Glutamatergic neuron (in vitro differentiated cells): ENCODE data around the gene ARPC1A. TPM values are rescaled to one million over a fixed set of nuclear protein-coding genes. Genes with fewer than 3 reads are reported as not detected.
"Not testable (repeated sequence)": the region's sequence is repeated elsewhere in the genome, so short reads cannot be mapped to it uniquely, and the experiment has no call there.

Source experiments
- DNase-seq: peaks from one replicate; pipeline ENCODE4 v3.0.0; 2022
- H3K27ac Mint-ChIP-seq: one replicate; pipeline ENCODE4 v1.8.0; 2020; ENCODE audit warnings: mild to moderate bottlenecking, mixed read lengths, inconsistent platforms; ENCODE audit not compliant: unreplicated experiment
- H3K27me3 Mint-ChIP-seq: one replicate; pipeline ENCODE4 v1.8.0; 2020; ENCODE audit warnings: mild to moderate bottlenecking, moderate library complexity, mixed read lengths, inconsistent platforms; ENCODE audit not compliant: unreplicated experiment
- H3K36me3 Mint-ChIP-seq: one replicate; pipeline ENCODE4 v1.8.0; 2020; ENCODE audit warnings: mild to moderate bottlenecking, mixed read lengths, inconsistent platforms; ENCODE audit not compliant: unreplicated experiment
- H3K4me1 Mint-ChIP-seq: one replicate; pipeline ENCODE4 v1.8.0; 2020; ENCODE audit warnings: mild to moderate bottlenecking, low read depth, mixed read lengths, inconsistent platforms; ENCODE audit not compliant: unreplicated experiment
- H3K4me3 Mint-ChIP-seq: one replicate; pipeline ENCODE4 v1.8.0; 2020; ENCODE audit warnings: mild to moderate bottlenecking, mixed read lengths, inconsistent platforms; ENCODE audit not compliant: unreplicated experiment
- H3K9me3 Mint-ChIP-seq: one replicate; pipeline ENCODE4 v1.8.0; 2020; ENCODE audit warnings: mild to moderate bottlenecking, moderate library complexity, mixed read lengths, inconsistent platforms; ENCODE audit not compliant: unreplicated experiment
- total RNA-seq: library from RNA; stranded (reverse); fragmentation: NEBNext Ultra II Directional; extraction: Animal tissue kit (Norgen Biotek cat#: 25700); gene quantifications from one replicate; pipeline ENCODE4 v1.2.1, GENCODE V29; 2021; ENCODE audit not compliant: unreplicated experiment
- TF ChIP-seq, protein P1 (sequence below): fragments of 200-600 bp; sonication (generic); IDR thresholded peaks from one replicate; pipeline ENCODE4 v1.5.0; 2021; ENCODE audit not compliant: partially characterized antibody, unreplicated experiment

ARPC1A gene
- total RNA-seq, 1 donor from 2014 or later, result 173 TPM

DNA sequence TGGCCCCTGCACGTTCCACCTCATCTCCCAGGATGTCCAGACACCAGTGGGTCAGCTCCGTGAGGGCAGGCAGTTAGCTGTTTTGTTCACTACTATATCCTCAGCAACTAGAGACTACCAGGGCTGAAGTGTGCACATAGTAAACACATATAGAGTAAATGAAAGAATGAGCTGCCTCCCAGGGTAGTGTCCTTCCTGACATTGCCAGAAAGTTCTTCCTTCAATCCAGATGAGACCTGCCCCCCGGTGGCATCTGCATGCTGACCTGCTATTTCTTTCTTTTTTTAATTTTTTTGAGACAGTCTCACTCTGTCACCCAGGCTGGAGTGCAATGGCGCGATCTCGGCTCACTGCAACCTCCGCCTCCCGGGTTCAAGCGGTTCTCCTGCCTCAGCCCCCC is 14.0 kb upstream of the ARPC1A start:
- Mint-ChIP-seq H3K27me3 (peaks cover 2% of the 10 kb centered on the region), H3K9me3 (peaks cover 2% of the 10 kb centered on the region), H3K4me1 (no peaks in the 10 kb centered on the region), H3K36me3 (peaks cover 10% of the 10 kb centered on the region), H3K27ac (no peak overlapping the region), H3K4me3 (no peak overlapping the region)
- DNase-seq, result no peak
- TF ChIP-seq, protein P1, sequence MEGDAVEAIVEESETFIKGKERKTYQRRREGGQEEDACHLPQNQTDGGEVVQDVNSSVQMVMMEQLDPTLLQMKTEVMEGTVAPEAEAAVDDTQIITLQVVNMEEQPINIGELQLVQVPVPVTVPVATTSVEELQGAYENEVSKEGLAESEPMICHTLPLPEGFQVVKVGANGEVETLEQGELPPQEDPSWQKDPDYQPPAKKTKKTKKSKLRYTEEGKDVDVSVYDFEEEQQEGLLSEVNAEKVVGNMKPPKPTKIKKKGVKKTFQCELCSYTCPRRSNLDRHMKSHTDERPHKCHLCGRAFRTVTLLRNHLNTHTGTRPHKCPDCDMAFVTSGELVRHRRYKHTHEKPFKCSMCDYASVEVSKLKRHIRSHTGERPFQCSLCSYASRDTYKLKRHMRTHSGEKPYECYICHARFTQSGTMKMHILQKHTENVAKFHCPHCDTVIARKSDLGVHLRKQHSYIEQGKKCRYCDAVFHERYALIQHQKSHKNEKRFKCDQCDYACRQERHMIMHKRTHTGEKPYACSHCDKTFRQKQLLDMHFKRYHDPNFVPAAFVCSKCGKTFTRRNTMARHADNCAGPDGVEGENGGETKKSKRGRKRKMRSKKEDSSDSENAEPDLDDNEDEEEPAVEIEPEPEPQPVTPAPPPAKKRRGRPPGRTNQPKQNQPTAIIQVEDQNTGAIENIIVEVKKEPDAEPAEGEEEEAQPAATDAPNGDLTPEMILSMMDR, result no peak

- Mint-ChIP-seq H3K27ac (no peak overlapping the region), H3K27me3 (peaks cover 4% of the 10 kb centered on the region), H3K9me3 (peaks cover 2% of the 10 kb centered on the region)
Observed at GRCh38 chr7:99312316-99313203, 13.1 kb upstream of the ARPC1A start.

DNA sequence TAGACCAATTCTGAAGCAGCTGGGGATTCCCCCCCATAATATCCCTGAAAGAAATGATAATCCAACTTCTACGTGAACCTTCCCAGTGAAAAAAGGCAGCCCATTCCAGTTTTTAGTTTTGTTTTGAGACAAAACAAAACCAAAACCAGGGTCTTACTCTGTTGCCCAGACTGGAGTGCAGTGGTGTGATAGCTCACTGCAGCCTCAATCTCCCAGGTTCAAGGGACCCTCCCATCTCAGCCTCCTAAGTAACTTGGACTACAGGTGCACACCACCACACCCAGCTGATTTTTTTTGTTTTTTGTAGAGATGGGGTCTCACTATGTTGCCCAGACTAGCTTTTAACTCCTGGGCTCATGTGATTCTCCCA is 12.5 kb upstream of the ARPC1A start:
- H3K27me3 Mint-ChIP-seq, result peaks cover 4% of the 10 kb centered on the region
- peaks cover 10% of the 10 kb centered on the region for H3K36me3 Mint-ChIP-seq
- no peak overlapping the region for H3K27ac Mint-ChIP-seq
- no peak overlapping the region for H3K4me3 Mint-ChIP-seq
- H3K9me3 Mint-ChIP-seq, result peaks cover 2% of the 10 kb centered on the region
- H3K4me1 Mint-ChIP-seq, result no peaks in the 10 kb centered on the region
- TF ChIP-seq, protein P1, result peak; percentile 54
- DNase-seq, result no peak

More at GRCh38 chr7:99312316-99313203, 13.1 kb upstream of the ARPC1A start:
- H3K4me3 Mint-ChIP-seq, result no peak overlapping the region
- TF ChIP-seq, protein P1, result peak; percentile 96
- H3K4me1 Mint-ChIP-seq, result no peaks in the 10 kb centered on the region
- peaks cover 10% of the 10 kb centered on the region for H3K36me3 Mint-ChIP-seq
- peak; percentile 76 for DNase-seq

DNA sequence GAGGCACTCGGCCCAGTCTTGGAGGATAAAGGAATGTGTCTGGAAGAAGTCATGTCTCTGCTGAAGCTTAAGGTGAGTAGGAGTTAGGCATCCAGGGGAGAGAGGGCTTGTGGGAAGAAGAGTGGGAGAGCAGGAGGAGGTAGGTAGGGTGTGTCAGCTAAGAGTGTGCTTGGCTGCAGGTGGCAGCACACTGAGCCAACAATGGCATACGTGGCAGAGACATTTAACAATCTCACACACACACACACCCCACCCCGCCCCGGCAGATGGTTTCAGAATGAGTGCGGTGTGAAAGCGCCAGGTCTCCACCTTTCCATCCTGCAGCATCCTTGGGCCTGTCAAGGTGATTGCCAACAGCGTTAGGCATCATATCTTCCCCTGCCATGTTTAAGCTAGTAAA is 11.2 kb upstream of the ARPC1A start:
- H3K9me3 Mint-ChIP-seq, result peaks cover 2% of the 10 kb centered on the region
- H3K4me3 Mint-ChIP-seq, result no peak overlapping the region
- TF ChIP-seq, protein P1, result no peak
- no peaks in the 10 kb centered on the region for H3K4me1 Mint-ChIP-seq
- DNase-seq, result no peak
- H3K27ac Mint-ChIP-seq, result no peak overlapping the region
- peaks cover 4% of the 10 kb centered on the region for H3K27me3 Mint-ChIP-seq
- H3K36me3 Mint-ChIP-seq, result peaks cover 10% of the 10 kb centered on the region

DNA sequence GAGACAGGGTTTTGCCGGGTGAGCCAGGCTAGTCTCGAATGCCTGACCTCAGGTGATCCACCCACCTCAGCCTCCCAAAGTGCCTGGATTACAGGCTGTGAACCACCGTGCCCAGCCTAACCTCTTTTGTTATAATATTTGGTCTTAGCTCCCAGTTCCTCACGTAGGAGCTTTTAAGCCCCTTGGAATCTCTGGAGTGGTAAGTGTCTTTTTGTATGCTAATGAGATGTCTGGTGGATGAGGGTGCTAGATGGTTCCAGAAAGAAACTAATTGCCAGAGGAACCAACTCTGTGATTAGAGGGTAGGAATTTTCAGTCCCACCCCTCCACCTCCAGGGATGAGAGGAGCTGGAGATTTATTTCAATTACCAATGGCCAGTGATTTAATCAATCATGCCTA is 5.3 kb upstream of the ARPC1A start:
- Mint-ChIP-seq H3K27ac (no peak overlapping the region), H3K9me3 (peaks cover 3% of the 10 kb centered on the region), H3K4me3 (no peak overlapping the region), H3K36me3 (no peaks in the 10 kb centered on the region), H3K27me3 (peaks cover 2% of the 10 kb centered on the region), H3K4me1 (no peaks in the 10 kb centered on the region)
- no peak for DNase-seq
- TF ChIP-seq, protein P1, result no peak

DNA sequence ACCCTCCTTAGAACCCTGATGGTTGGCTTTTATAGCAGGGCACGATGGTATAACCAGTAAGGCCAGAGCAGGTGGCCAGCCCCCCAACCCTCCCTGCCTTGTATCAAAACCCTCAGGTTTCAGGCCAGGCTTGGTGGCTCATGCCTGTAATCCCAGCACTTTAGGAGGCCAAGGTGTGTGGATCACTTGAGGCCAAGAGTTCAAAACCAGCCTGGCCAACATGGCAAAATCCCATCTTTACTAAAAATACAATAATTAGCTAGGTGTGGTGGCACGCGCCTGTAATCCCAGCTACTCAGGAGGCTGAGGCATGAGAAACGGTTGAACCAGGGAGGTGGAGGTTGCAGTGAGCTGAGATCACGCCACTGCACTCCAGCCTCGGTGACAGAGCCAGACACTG is 3.0 kb upstream of the ARPC1A start:
- not testable (repeated sequence) for H3K27ac Mint-ChIP-seq, H3K4me1 Mint-ChIP-seq, DNase-seq, H3K27me3 Mint-ChIP-seq, H3K36me3 Mint-ChIP-seq, H3K4me3 Mint-ChIP-seq, H3K9me3 Mint-ChIP-seq
